ENCODE data around the gene PAX7.
"Not testable (repeated sequence)": the region's sequence is repeated elsewhere in the genome, so short reads cannot be mapped to it uniquely, and the experiment has no call there.

Gene PAX7

GRCh38 chr1:18734461-18735223 lies 104.0 kb downstream of the PAX7 start:
- DNase-seq, result no peak

- DNase-seq, result no peak
Measured at GRCh38 chr1:18735224-18735997, 104.8 kb downstream of the PAX7 start.

- no peak for DNase-seq
Measured at GRCh38 chr1:18736958-18737357, 106.3 kb downstream of the PAX7 start.

GRCh38 chr1:18738126-18738525 lies 107.5 kb downstream of the PAX7 start:
- no peak for DNase-seq

GRCh38 chr1:18738617-18739016 lies 108.0 kb downstream of the PAX7 start:
- no peak for DNase-seq

GRCh38 chr1:18739408-18739807 lies 108.8 kb downstream of the PAX7 start:
- DNase-seq, result no peak

- DNase-seq, result no peak
Measured at GRCh38 chr1:18739897-18740296, 109.3 kb downstream of the PAX7 start.

- DNase-seq, result no peak
Measured at GRCh38 chr1:18740617-18741016, 110.0 kb downstream of the PAX7 start.

- DNase-seq, result no peak
Measured at GRCh38 chr1:18743233-18743632, 112.6 kb downstream of the PAX7 start.

- DNase-seq, result not testable (repeated sequence)
Measured at GRCh38 chr1:18744381-18744780, 113.7 kb downstream of the PAX7 start.

- no peak for DNase-seq
Measured at GRCh38 chr1:18746981-18747380, 116.3 kb downstream of the PAX7 start.

GRCh38 chr1:18747671-18748070 lies 117.0 kb downstream of the PAX7 start:
- no peak for DNase-seq

GRCh38 chr1:18748435-18748834 lies 117.8 kb downstream of the PAX7 start:
- DNase-seq, result no peak

GRCh38 chr1:18749569-18749968 lies 118.9 kb downstream of the PAX7 start:
- no peak for DNase-seq

GRCh38 chr1:18750600-18750999 lies 120.0 kb downstream of the PAX7 start:
- DNase-seq, result no peak

- no peak for DNase-seq
Measured at GRCh38 chr1:18751425-18751824, 120.8 kb downstream of the PAX7 start.

GRCh38 chr1:18752409-18752808 lies 121.8 kb downstream of the PAX7 start:
- no peak for DNase-seq

GRCh38 chr1:18760156-18760555 lies 129.5 kb downstream of the PAX7 start:
- DNase-seq, result no peak

- DNase-seq, result no peak
Measured at GRCh38 chr1:18761948-18762840, 131.5 kb downstream of the PAX7 start.

GRCh38 chr1:18764362-18764761 lies 133.7 kb downstream of the PAX7 start:
- no peak for DNase-seq

- DNase-seq, result no peak
Measured at GRCh38 chr1:18765725-18766124, 135.1 kb downstream of the PAX7 start.

- no peak for DNase-seq
Measured at GRCh38 chr1:18766328-18766727, 135.7 kb downstream of the PAX7 start.

- not testable (repeated sequence) for DNase-seq
Measured at GRCh38 chr1:18767576-18767975, 136.9 kb downstream of the PAX7 start.
